HG03432 (cell line): ENCODE results near the gene SERPINE1.
"Not testable (repeated sequence)": the region's sequence is repeated elsewhere in the genome, so short reads cannot be mapped to it uniquely, and the experiment has no call there.

Experiments
- ATAC-seq: cut with Tn5 transposase; IDR thresholded peaks from one replicate; pipeline ENCODE4 v1.9.1; 2021; ENCODE audit warnings: mild to moderate bottlenecking, moderate library complexity; ENCODE audit not compliant: unreplicated experiment

Gene SERPINE1

DNA sequence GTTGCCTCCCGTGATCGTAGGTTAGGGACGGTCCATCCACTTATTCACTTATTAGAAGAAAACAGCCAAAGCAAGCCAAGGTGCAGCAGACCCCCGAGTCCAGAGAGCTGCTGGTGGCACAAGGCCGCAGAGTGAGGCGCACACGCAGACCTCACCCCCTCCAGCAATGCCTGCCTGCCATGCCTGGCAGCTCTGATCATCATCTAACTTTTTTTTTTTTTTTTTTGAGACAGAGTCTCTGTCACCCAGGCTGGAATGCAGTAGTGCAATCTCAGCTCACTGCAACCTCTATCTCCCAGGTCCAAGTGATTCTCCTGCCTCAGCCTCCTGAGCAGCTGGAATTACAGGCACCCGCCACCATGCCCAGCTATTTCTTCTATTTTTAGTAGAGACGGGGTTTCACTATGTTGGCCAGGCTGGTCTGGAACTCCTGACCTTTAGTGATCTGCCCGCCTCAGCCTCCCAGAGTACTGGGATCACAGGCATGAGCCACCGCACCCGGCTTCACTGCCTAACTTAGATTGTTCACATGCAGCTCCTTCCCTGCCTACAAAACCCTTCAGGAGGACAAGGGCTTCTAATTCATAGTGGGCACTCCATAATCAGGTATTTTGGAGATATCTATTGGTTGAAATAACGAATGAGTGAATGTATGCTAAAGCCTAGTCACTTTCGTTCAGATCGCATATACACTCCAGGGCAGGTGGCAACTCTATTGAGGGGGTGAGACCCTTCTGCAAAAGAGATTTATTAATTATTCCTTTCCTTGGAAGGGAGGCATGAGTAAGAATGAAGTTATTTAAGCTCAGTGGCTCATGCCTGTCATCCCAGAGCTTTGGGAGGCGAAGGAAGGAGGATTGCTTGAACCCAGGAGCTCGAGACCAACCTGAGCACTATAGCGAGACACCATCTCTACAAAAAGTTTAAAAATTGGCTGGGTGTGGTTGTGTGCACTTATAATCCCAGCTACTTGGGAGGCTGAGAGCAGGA, 25.8 kb upstream of the SERPINE1 start:
- ATAC-seq = no peak

DNA sequence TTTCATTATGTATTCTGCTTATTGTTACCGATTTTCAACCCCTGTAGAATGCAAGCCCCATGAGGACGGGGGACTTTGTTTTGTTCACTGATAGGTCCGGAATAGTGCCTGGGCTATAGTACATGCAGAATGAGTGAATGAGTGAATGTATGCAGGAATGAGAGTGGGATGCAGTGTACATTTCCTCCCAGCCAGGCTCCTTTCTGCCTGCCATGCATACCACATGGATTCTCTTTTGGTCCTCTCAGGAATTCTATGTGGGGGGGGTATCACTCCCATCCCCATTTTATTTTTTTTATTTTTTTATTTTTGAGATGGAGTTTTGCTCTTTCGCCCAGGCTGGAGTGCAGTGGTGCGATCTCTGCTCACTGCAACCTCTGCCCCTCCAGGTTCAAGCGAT, 24.9 kb upstream of the SERPINE1 start:
- no peak for ATAC-seq

DNA sequence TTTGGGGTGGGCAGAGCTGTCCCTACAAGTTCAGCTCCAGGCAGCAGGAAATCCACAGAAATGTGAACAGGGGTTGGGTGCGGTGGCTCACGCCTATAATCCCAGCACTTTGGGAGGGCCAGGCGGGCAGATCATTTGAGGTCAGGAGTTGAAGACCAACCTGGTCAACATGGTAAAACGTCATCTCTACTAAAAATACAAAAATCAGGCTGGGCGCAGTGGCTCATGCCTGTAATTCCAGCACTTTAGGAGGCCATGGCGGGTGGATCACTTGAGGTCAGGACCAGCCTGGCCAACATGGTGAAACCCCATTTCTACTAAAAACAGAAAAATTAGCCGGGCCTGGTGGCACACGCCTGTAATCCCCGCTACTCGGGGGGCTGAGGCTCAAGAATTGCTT, 23.2 kb upstream of the SERPINE1 start:
- ATAC-seq = not testable (repeated sequence)

DNA sequence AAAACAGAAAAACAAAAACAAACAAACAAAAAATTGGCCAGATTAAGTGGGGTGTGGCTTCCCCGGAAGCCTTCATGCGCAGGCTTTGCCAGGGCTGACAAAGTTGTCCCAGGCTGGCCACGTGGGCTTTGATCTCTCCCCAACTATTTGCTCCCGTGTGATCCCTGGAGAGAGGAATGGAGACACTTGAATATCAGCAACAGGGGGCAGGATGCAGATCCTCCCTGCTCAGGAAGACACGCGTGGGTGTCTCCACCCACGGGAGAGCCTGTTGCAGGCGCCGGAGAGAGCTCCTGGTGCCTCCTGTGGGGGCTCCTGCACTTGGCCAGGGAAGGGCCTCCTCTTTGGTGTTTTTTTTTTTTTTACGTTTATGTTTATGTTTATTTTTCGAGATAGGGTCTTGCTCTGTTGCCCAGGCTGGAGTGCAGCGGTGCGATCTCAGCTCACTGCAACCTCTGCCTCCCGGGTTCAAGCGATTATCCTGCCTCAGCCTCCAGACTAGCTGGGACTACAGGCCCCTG, 22.7 kb upstream of the SERPINE1 start:
- no peak for ATAC-seq

DNA sequence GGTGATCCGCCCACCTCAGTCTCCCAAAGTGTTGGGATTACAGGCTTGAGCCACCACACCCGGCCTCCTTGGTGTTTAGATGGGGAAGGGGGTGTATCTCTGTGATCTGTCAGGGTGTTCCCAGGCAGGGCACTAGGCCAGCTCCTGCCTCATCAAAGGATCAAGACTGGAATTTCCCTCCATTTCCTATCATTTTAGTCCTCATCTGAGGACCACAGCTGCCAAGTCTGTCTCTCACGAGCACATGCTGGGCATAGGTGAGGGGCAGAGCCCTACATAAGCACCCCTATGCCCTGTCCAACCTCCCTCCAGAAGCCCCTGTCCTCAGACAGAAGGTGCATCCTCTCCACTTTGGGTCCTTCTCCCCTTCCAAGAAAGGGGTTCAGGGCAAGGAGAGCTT, 22.1 kb upstream of the SERPINE1 start:
- no peak for ATAC-seq

DNA sequence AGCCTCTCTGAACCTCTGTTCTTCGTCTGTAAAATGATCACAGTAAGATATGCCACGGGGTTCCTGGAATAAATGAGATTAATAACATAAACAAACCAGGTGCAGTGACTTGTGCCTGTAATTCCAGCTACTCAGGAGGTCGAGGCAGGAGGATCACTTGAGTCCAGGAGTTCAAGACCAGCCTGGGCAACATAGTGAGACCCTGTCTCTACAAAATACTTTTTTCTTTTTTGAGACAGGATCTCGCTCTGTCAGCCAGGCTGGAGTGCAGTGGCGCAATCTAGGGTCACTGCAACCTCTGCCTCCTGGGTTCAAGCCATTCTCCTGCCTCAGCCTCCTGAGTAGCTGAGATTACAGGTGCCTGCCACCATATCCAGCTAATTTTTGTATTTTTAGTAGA, 21.7 kb upstream of the SERPINE1 start:
- ATAC-seq = not testable (repeated sequence)

DNA sequence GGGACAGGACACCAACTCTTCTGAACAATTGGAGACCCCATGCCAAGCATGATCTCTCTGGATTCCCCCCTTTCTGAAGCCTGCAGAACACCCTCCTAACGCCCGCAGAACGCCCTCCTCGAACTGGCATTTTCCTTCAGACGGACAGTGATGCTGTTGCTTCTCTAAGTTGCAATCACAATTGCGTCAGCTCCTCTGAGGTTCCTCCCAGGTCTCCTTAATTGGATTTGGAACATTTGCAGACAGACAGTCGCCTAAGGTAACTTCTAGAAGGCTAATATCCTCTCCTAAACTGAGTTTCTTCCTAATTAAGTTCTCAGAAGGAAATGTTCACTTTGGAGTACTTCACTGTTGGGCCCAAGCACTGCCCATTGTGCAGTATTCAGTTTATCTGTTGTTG, 20.5 kb upstream of the SERPINE1 start:
- ATAC-seq = no peak

DNA sequence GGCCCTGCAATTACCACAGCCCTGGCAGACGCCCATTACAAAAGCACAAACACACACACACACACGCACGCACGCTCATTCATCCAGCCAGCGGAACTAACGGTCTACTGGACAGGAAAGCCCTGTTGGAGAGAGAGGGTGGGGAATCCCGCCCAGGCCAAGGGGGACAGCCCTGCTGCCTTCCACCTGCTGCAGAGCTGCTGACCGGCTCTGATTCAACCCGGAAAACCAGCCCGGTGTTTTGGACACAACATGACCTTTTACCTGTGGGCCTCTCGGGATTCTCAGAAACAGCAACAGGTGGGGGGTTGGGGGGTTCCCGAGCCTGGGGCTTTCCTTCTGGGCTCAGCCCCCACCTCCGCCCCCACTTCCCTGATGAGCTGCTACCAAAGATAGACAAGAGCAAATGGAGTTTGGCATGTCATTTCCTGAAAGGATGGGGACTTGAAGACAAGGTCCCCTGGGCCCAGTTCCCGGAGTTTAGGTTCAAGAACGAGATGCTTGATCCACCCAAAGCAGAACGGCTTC, 18.5 kb upstream of the SERPINE1 start:
- ATAC-seq = no peak

DNA sequence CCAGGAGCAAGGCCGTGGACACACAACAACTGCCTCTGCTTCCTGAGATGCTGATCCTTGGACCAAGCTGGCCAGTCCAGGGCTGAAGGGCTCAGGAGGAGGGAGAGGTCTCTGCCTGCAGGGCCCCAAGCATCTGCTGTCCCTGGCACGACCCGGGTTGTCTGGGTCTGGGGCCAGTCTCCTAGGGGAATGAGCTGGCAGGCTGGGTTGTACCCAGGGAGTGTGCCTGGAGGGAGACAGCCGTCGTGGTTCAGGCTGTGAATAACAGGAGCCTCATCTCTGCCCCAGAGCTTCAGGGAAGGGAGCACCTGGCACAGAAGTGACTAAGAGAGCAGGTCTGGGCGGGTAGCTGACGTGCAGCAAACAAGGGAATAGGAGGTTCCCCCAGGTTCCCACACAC, 17.9 kb upstream of the SERPINE1 start:
- ATAC-seq = no peak

DNA sequence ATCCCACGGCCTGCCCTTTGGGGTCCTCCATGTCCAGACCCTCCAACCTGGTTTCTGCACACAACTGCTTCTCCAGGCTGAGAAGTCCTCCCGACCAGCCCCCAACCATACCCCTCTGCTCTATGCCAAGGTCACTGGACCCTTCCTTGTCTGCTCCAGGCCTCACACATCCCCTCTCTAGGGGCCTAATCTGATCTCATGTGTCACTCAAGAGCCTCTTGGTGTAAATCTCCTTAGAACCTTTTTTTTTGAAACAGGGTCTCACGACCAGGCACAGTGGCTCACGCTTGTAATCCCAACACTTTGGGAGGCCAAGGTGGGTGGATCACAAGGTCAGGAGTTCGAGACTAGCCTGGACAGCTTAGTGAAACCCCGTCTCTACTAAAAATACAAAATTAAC, 17.5 kb upstream of the SERPINE1 start:
- no peak for ATAC-seq

DNA sequence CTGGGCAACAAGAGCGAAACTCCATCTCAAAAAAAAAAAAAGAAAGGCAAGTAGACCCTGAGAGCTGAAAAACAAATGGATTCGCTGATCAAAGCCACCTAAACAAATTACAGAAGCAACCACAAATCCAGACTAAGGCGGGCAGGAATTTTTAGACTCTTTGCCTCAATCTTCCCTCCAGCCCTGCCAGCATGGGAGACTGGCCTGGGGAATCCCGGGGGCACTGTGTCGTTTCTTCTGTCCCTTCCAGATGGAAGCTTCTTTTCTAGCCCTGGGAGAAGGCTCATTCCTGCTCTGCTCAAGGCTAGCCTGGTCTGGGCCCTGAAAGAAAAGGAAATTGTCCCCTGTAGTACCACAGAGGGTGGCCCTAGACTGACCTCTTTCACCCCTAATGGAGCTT, 15.6 kb upstream of the SERPINE1 start:
- no peak for ATAC-seq

DNA sequence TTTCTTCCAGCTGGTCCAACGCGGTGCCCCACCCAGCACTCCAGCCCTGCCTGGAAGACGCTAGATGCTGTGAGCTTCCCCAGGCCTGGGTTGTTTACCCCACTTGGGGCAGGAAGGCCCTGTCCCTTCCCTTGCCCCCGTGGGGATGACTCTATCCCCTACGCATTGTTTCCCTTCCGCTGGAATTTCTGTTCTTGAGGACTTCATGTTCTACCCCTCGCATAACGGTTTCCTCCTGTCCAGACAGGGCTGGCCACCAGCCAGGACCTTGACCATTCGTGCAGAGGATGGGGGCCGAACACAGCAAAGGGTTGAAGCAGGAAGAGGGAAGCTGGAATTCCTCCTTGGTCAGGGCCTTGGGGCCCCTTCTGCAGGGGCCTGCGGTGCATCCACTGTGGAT, 14.7 kb upstream of the SERPINE1 start:
- no peak for ATAC-seq

DNA sequence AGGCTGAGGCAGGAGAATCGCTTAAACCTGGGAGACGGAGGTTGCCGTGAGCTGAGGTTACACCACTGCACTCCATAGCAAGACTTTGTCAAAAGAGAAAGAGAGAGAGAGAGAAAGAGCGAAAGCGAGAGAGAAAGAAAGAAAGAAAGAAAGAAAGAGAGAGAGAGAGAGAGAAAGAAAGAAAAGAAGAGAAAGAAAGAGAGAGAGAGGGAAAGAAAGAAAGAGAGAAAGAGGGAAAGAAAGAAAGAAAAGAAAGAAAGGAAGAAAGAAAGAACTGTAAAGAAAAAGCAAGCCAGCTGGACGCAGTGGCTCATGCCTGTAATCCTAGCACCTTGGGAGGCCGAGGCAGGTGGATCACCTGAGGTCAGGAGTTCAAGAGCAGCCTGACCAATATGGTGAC, 13.8 kb upstream of the SERPINE1 start:
- ATAC-seq = not testable (repeated sequence)

DNA sequence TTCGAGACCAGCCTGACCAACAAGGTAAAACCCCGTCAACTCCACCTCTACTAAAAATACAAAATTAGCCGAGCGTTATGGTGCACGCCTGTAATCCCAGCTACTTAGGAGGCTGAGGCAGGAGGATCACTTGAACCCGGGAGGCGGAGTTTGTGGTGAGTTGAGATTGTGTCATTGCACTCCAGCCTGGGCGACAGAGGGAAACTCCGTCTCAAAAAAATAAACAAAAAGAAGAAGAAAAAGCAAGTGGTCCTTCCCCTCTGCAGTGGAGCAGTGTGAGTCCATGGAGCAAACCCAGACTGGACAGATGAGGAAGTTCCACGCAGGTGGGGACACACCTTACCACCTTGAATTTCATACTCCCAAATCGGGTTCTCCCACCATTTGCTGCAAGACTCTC, 13.1 kb upstream of the SERPINE1 start:
- ATAC-seq = no peak

DNA sequence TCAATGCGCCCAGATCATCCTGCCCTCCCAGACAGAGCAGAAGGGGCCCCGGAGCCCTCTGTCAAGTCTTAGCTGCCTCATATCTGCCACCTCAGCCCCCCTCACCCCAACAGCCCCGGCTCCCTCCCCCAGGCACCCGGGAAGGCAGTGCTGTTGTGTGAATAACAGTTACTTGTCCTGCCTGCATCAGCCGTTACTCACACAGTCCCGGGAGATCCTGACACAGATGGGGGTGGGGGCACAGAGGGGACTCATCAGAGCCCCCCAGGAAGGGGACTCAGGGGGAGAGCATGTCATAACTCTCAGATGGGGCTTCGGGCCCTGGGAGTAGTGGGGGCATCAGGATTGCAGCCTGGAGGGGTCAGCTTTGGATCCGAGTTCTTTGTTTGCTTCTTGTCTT, 12.4 kb upstream of the SERPINE1 start:
- no peak for ATAC-seq

DNA sequence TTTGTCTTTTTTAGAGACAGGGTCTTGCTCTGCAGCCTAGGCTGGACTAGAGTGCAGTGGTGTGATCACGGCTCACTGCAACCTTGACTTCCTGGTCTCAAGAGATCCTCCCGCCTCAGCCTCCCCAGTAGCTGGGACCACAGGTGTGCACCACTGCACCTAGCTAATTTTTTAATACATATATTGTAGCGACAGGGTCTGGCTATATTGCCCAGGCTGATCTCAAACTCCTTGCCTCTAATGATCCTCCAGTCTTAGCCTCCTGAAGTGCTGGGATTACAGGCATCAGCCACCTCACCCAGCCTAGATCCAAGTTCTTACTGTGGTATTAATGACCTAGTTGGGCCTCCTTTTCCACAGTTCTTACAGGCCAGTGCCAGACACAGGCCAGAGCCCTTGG, 11.7 kb upstream of the SERPINE1 start:
- ATAC-seq = no peak

DNA sequence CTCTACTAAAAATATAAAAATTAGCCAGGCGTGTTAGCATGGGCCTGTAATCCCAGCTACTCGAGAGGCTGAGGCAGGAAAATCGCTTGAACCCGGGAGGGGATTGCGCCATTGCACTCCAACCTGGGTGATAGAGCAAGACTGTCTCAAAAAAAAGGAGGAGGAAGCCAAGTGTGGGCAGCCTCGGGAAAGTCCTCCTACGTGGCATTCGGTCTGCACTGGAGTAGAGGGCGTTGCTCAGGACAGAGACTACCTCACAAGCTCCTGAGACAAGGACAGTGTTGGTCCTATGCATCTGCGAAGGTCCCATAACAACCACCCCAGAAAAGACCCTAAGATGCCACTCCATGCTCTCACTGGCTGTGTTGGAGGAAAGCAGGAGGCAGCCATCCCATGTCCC, 10.0 kb upstream of the SERPINE1 start:
- ATAC-seq = no peak

DNA sequence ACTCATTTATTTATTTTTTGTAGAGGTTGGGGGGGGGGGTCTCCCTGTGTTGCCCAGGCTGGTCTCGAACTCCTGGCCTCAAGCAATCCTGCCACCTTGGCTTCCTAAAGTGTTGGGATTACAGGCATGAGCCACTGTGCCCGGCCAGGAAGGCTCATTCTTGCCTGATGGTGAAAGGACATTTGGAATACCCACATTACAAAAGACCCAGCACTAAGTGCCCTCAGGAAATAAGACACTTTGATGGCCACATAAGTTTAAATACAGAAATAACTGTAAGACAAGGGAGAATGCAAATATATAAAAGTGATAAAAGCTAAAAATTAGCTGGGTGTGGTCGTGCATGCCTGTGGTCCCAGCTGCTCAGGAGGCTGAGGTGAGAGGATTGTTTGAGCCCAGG, 8.0 kb upstream of the SERPINE1 start:
- ATAC-seq = no peak

DNA sequence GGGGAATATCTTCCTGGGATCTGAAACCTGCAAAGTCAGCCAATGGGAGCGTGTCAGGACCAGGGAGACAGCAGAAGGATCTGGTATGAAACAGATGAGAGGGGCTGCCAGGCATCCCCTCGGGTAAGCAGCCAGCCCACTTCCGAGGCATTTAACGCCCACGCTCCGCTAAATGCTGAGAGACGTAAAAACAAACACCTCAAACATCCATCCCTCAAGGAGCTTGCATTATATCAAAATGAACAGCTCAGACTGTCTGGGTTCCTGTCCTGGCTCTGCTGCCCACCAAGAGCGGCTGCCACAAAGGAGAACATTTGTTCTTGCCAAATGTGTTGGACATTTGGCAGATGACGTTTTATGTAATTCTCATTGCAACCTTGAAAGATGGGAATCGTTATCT, 7.0 kb upstream of the SERPINE1 start:
- no peak for ATAC-seq

DNA sequence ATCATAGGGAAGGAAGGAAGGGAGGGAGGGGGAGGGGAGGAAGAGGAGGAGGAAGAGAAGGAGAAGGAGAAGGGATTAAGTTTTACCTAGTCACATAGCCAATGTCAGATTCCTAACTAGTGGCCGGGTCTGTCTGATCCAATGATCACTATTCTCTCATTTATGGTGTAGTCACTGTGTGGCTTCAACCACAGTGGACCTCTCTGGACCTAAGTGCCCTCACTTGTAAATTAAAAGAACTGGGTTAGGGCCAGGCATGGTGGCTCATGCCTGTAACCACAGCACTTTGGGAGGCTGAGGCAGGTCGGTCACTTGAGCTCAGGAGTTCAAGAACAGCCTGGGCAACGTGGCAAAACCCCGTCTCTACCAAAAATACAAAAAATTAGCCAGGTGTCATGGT, 6.6 kb upstream of the SERPINE1 start:
- no peak for ATAC-seq

DNA sequence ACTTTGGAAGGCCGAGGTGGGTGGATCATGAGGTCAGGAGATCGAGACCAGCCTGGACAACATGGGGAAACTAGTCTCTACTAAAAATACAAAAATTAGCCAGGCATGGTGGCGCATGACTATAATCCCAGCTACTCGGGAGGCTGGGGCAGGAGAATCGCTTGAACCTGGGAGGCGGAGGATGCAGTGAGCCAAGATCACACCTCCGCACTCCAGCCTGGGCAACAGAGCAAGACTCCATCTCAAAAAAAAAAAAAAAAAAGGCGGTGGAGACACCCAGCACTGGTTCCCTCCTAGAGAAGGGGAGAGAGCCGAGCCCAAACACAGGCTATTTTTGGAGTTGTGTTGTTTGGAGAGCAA, 5.3 kb upstream of the SERPINE1 start:
- not testable (repeated sequence) for ATAC-seq
